HepG2 (cell line): ENCODE data around the gene ZDHHC18. TPM values are rescaled to one million over a fixed set of nuclear protein-coding genes. Genes with fewer than 3 reads are reported as not detected.

Experiments
- CCDC6 ChIP-seq: sonication (generic); formaldehyde crosslinking; IDR thresholded peaks from 2 replicates; pipeline ENCODE4 v1.8.1; 2022; ENCODE audit warnings: mild to moderate bottlenecking, missing genetic modification reagents, moderate library complexity
- DBP ChIP-seq: sonication (generic); formaldehyde crosslinking; IDR thresholded peaks from 2 replicates; pipeline ENCODE4 v1.4.0; 2020; ENCODE audit warnings: missing genetic modification reagents; ENCODE audit errors: not compliant biosample characterization
- ELF4 ChIP-seq: sonication (generic); formaldehyde crosslinking; IDR thresholded peaks from 2 replicates; pipeline ENCODE4 v1.5.0; 2020; ENCODE audit warnings: missing genetic modification reagents, mild to moderate bottlenecking, moderate library complexity, borderline replicate concordance
- FIP1L1 ChIP-seq: fragments of 200-400 bp; formaldehyde crosslinking; IDR thresholded peaks from 2 replicates; pipeline ENCODE4 v1.6.1; 2018; ENCODE audit warnings: low read depth, mild to moderate bottlenecking, low read length, moderate library complexity, borderline replicate concordance; ENCODE audit not compliant: insufficient read depth
- HMGA1 ChIP-seq: sonication (generic); formaldehyde crosslinking; conservative IDR thresholded peaks from 2 replicates; pipeline ENCODE4 v1.4.0; 2020; ENCODE audit warnings: missing genetic modification reagents
- HNF4G ChIP-seq, 2 experiments: sonication (generic) in 1 of 2; formaldehyde crosslinking in 1 of 2; IDR thresholded peaks; 2 replicates each; pipeline versions ENCODE4 v1.4.0 to v1.6.1; 2011 to 2020; ENCODE audit warnings: borderline replicate concordance in 2 of 2, low read depth in 2 of 2, mild to moderate bottlenecking in 2 of 2, low read length in 1 of 2, missing genetic modification reagents in 1 of 2, moderate library complexity in 1 of 2
- KLF15 ChIP-seq: sonication (generic); formaldehyde crosslinking; IDR thresholded peaks from 2 replicates; pipeline ENCODE4 v1.8.1; 2023; ENCODE audit warnings: borderline replicate concordance, mild to moderate bottlenecking, inconsistent platforms, missing genetic modification reagents, mixed read lengths
- NFAT5 ChIP-seq: sonication (generic); formaldehyde crosslinking; IDR thresholded peaks from 2 replicates; pipeline ENCODE4 v1.4.0; 2020; ENCODE audit warnings: missing genetic modification reagents
- NR2F1 ChIP-seq, 2 experiments: fragments of 450-650 bp in 1 of 2; formaldehyde crosslinking in 1 of 2; IDR thresholded peaks; 2 replicates each; pipeline versions ENCODE4 v1.5.0 to v1.6.1; 2016 to 2020; ENCODE audit warnings: mild to moderate bottlenecking in 1 of 2, missing compliant biosample characterization in 1 of 2, missing genetic modification reagents in 1 of 2, moderate library complexity in 1 of 2
- RFX3 ChIP-seq: IDR thresholded peaks from 2 replicates; pipeline ENCODE4 v1.6.1; 2016; ENCODE audit warnings: missing biosample characterization, missing genetic modification reagents
- RFXANK ChIP-seq: IDR thresholded peaks from 2 replicates; pipeline ENCODE4 v1.6.1; 2016
- SNAI1 ChIP-seq: sonication (generic); formaldehyde crosslinking; IDR thresholded peaks from 2 replicates; pipeline ENCODE4 v1.5.0; 2020; ENCODE audit warnings: mild to moderate bottlenecking, missing genetic modification reagents, borderline replicate concordance
- TRAFD1 ChIP-seq: sonication (generic); formaldehyde crosslinking; IDR thresholded peaks from 2 replicates; pipeline ENCODE4 v1.5.1; 2020; ENCODE audit warnings: missing genetic modification reagents, mild to moderate bottlenecking, borderline replicate concordance
- ZBTB46 ChIP-seq: sonication (generic); formaldehyde crosslinking; IDR thresholded peaks from 2 replicates; pipeline ENCODE4 v1.4.0; 2020; ENCODE audit warnings: mild to moderate bottlenecking, missing genetic modification reagents, borderline replicate concordance
- ZKSCAN8 ChIP-seq: IDR thresholded peaks from 2 replicates; pipeline ENCODE4 v1.6.1; 2016; ENCODE audit warnings: borderline replicate concordance, missing genetic modification reagents, missing compliant biosample characterization
- ZNF746 ChIP-seq: sonication (generic); formaldehyde crosslinking; IDR thresholded peaks from 2 replicates; pipeline ENCODE4 v1.8.0; 2022; ENCODE audit warnings: mild to moderate bottlenecking, missing genetic modification reagents
- ZNF776 ChIP-seq: sonication (generic); formaldehyde crosslinking; IDR thresholded peaks from 2 replicates; pipeline ENCODE4 v1.4.0; 2020; ENCODE audit warnings: mild to moderate bottlenecking, missing genetic modification reagents
- polyA plus RNA-seq, 8 experiments: library from polyadenylated mRNA; depleted of rRNA in 3 of 8; stranded (reverse) in 7 of 8; unstranded in 1 of 8; fragments of >200 nt; fragmentation: Illumina TruSeq in 4 of 8; extraction: Trizol in 4 of 8; gene quantifications; 2 replicates each; pipeline versions ENCODE4 v1.2.1 to v1.2.3, GENCODE V29; 2011 to 2016; ENCODE audit warnings: low read depth in 4 of 8, missing spikeins in 1 of 8, mixed read lengths in 1 of 8; ENCODE audit not compliant: insufficient read depth in 1 of 8
- total RNA-seq, 5 experiments: library from RNA; depleted of rRNA; stranded (reverse); fragments of >200 nt; fragmentation: Illumina TruSeq; extraction: Trizol; gene quantifications; 2 replicates each; pipeline ENCODE4 v1.2.3, GENCODE V29; 2016; ENCODE audit warnings: low read depth in 1 of 5

The ZDHHC18 gene
- total and polyA plus RNA-seq, 2 of the 13 experiments (the other 11 are each of a cell fraction or from before 2014, with no cell fraction given), result 13.2 to 35.3 TPM

- TF ChIP-seq NFAT5 (CRISPR knock-in tag) (no peak; the same call in 1 of the 2 replicates), DBP (CRISPR knock-in tag) (no peak), HNF4G (IDR thresholded peaks at IDR 0.05; ENCODE audit: borderline replicate concordance, low read depth, low read length) (no peak), HNF4G (CRISPR knock-in tag; IDR thresholded peaks at IDR 0.05; ENCODE audit: borderline replicate concordance, low read depth) (peak; percentile 67), SNAI1 (CRISPR knock-in tag) (peak; percentile 31; the same call in 1 of the 2 replicates), CCDC6 (CRISPR knock-in tag) (no peak), ZKSCAN8 (CRISPR knock-in tag) (peak; percentile 42; the same call in 1 of the 2 replicates), KLF15 (CRISPR knock-in tag) (0 out of 2 replicates have a peak, but pooled peaks have one; percentile 44), ZNF776 (peak; percentile 78; the same call in 1 of the 2 replicates), NR2F1 (CRISPR knock-in tag; IDR thresholded peaks at IDR 0.05) (no peak), ZNF746 (CRISPR knock-in tag) (peak; percentile 40), ELF4 (CRISPR knock-in tag) (peak; percentile 84; the same call in 1 of the 2 replicates), HMGA1 (CRISPR knock-in tag) (no peak), FIP1L1 (no peak), ZBTB46 (CRISPR knock-in tag) (no peak), RFX3 (CRISPR knock-in tag) (no peak), RFXANK (no peak), TRAFD1 (CRISPR knock-in tag) (peak; percentile 73; the same call in 1 of the 2 replicates)
Measured at GRCh38 chr1:26889551-26890466, 63.3 kb downstream of the ZDHHC18 start, which contains the start of gene GPN2 (continued).
